NCI-H2107 treated with DMSO at 0.1 percent for 48 hours (cell line): ENCODE data around the gene FRMD4A.
"Not testable (repeated sequence)": the region's sequence is repeated elsewhere in the genome, so short reads cannot be mapped to it uniquely, and the experiment has no call there.

Experiments used
- DNase-seq: peaks from one replicate; lab custom pipeline; 2025; ENCODE audit not compliant: unreplicated experiment; lab: John Stamatoyannopoulos, UW

FRMD4A gene

GRCh38 chr10:13960603-13961002 lies 370.1 kb downstream of the FRMD4A start:
- DNase-seq = no peak

- DNase-seq = no peak
These were observed 371.0 kb downstream of the FRMD4A start for GRCh38 chr10:13959443-13960359.

DNA sequence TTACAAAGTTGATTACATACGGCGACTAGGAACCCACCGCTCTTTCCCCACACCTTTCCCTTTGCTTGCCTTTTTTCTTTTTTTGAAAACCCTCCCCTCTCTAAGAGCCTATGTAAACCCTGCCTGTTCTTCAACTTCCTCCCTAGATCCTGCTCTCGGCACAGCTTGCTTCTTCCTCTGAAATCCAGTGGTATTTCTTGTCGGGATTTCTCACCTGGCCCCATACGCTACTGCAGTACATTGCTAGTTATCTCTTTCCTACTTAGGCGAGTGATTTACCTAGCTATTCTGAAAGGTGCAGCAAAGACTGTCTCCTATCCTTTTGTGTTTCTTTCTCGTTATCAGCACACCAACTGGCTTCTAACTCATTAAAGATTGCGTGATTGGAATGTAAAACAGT lies 372.9 kb downstream of the FRMD4A start:
- DNase-seq = no peak

DNA sequence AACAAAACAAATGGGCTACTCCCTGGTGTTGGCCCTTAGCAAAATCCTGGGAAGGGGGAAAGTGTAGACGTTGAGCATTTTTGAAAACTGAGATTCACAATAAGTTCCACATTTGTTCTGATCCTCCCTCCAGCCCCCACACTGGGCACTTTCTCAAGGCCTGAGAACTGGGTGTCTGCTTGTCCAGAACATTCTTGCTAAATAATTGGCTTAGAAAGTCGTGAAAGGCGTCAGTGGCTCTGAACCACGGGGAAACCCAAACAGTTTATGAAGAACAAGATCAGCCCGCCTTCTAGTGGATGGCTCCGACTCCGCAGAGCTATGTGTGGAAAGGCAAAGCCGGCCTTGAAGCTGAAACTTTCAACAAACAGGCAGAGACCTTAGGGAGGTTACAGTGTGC lies 373.9 kb downstream of the FRMD4A start:
- no peak for DNase-seq

DNA sequence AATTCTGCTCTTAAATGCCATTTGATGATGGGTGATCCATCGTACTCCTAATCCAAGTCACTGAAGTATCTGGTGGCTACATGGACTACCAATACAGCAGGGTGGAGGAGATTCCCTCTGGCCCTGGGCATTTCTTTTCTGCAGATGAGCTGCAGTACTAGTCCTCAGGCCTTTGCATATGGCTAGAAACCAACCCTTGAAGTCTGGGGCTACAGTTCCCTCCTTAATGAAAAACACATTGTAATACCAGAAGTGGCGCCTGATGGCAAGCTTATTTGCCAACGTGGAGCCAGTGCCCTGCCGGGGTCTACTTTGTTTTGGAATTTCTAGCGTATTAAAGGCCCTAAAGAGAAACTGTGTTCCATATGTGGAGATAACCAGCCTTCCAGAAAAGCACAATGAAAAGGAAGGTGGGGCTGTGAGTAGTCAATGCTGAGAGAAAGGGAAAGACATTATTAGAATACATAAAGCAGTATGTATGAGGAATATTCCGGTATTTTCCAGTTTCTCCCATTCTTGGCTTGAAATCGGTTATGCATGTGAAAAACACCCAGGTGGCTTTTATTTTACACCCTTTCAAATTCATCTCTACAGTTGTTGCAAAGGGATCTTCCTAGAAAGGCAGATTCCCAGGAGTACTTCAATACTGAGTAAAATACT lies 375.2 kb downstream of the FRMD4A start:
- no peak for DNase-seq

DNA sequence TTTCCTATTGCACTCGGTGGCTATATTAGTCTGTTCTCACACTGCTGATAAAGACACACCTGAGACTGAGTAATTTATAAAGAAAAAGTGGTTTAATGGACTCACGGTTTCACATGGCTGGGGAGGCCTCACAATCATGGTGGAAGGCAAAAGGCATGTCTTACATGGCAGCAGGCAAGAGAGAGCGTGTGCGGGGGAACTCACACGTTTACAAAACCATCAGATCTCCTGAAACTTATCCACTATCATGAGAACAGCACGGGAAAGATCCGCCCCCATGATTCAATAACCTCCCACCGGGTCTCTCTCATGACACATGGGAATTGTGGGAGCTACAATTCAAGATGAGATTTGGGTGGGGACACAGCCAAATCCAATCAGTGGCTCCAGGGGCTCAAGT lies 376.5 kb downstream of the FRMD4A start:
- DNase-seq = not testable (repeated sequence)

- DNase-seq = no peak
These were observed 377.4 kb downstream of the FRMD4A start for GRCh38 chr10:13953371-13953770.

GRCh38 chr10:13950543-13950939 lies 380.2 kb downstream of the FRMD4A start:
- DNase-seq = no peak

- DNase-seq = no peak
These were observed 380.7 kb downstream of the FRMD4A start for GRCh38 chr10:13949844-13950542.

- no peak for DNase-seq
These were observed 384.6 kb downstream of the FRMD4A start for GRCh38 chr10:13946209-13946460.

DNA sequence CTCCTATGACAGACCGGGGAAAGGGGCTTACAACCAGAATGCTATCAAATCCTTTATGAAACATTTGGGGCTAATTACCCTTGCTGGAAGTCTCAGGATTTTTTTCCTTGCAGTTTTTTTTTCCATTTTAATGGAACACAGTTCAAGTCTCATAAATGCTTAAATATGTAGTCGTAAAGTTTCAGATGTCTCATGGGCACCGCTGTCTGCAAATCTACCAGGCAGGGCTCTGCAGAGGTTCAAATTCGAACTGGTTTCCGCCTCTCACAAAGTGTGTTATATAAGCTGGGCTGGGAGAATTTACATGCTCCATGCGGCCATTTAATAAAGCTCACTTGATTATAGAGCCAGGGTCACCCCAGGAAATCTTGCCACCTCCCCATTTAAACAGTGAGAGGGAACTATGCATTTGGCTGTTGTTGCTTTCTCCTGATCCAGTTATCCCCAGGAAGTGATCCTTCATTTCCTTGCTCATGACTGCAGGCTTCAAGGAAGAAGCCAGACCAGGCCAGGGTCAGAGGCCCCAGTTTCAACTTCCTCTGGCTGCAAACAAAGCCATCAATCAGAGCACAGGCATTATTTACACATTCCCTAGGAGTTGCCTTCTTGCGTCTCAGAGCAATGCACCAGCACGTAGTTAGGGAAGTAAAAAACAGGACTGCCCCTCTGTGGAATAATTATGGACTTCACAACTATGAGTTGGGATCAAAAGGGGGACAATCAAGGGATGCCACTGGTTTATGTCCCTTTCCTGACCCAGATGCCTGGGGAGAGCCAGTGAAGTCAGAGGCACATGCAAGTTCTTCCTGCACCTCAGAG lies 385.1 kb downstream of the FRMD4A start:
- no peak for DNase-seq

- no peak for DNase-seq
These were observed 385.9 kb downstream of the FRMD4A start for GRCh38 chr10:13944823-13945222.

DNA sequence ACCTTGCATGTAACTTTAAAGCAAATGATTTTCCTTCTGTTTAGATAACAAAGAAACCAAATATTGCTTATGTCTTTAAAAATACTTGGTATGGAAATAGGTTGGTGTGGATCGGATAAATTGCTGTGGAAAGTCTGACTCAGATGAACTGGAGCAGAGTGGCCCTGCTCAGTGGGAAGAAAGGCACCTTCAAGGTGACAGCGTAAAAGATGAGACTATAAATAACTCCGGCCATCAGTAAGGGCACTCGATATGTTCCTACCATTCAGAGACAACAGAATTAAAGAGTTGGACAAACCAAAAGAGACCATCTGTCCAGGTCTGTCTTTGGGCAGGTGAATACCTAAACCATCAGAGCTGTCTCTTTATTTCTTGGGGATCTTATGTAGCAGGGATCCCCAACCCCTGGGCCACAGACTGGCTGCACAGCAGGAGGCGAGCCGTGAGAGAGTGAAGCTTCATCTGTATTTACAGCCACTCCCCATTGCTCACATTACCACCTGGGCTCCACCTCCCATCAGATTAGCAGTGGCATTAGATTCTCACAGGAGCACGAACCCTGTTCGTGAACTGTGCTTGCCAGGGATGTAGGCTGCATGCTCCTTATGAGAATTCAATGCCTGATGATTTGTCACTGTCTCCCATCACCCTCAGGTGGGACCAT lies 386.9 kb downstream of the FRMD4A start:
- DNase-seq = no peak

GRCh38 chr10:13942035-13942434 lies 388.7 kb downstream of the FRMD4A start:
- DNase-seq = no peak

DNA sequence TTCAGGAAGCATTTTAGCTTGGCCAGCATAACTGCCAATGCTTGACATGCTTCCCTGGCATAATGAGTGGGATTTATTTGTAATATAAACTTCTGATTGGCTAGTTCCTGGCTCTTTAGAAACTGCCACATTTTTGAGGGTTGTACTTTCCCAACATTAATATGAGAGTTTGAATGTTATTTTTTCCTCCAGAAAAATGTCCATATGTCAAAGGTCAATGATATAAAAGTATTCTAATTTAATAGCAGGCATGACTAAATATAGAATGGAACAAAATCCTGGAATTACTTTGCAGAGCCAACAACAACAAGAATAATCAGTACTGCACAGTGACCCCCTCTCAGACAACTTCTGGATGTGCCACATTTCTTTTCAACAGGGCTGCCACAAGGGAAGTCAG lies 391.3 kb downstream of the FRMD4A start:
- no peak for DNase-seq

DNA sequence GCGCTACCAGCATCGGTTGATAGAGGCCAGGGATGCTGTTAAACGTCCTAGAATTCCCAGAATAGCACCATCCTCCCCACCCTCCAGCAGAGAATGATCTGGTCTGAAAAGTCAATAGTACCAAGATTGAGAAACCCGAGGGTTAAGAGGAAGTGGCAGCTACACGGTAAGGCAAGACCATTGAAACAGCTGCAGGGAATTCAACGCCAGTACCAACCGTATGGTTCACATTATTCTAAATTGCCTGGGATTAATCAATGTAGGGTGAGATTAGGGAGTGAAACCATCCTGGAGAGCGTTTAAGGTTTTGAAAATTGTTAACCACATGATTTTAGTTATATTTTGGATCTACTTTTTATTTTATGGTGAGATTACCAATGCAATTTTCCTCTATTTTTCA lies 391.8 kb downstream of the FRMD4A start:
- DNase-seq = no peak

- no peak for DNase-seq
These were observed 393.9 kb downstream of the FRMD4A start for GRCh38 chr10:13936826-13937225.

- DNase-seq = no peak
These were observed 400.6 kb downstream of the FRMD4A start for GRCh38 chr10:13930120-13930519.

- no peak for DNase-seq
These were observed 402.3 kb downstream of the FRMD4A start for GRCh38 chr10:13928451-13928850.

DNA sequence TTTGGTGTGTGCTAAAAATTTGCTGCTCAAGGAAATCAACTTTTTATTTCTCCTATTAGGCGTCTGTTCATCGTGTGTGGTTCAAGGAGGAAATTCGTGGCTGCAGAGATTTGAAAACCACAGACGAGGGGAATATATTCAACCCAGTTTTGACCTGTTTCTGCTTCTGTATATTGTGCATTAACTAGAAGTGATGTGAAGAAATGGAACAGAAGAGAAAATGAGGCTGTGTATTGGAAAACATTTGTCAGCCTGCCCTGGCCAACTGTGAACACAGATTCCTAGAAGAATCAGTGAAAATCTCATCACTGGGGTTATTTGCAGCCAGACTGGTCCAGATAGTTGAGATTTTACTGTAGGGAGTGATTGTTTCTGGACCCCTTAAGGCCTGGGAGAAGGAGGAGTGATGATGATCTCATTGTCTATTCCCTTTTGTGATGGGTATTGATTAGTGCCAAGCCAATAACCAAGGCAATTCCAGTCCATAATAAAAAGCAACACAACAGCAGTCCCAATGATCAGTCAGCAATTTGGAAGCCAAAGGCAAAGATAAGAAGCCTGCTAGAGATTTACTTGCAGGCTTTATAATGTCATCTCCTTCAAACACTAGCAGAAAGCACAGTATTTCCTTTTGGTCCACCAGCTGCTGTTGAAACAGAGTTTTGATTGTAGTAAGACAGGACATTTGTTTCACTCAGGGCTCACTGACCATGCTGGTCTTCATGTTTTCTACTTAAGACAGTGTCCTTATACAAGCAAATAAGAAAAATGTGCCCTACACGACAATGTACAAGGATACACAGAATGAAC lies 404.5 kb downstream of the FRMD4A start:
- no peak for DNase-seq
